ACHN (cell line): ENCODE measurements around the gene ZNF786.
"Not testable (repeated sequence)": the region's sequence is repeated elsewhere in the genome, so short reads cannot be mapped to it uniquely, and the experiment has no call there.

Source experiments
- DNase-seq: peaks from one replicate; pipeline ENCODE4 v3.0.0-alpha.2; 2015
- in situ Hi-C: cut with HindIII; loops from 2 replicates; pipeline ENCODE4 v1.10.0; 2017; ENCODE audit warnings: low sequenced_read_pairs, low pct_ligation_motif_present, low pct_unique_long_range_greater_than_20kb

ZNF786 gene

GRCh38 chr7:149090397-149091195 is at the start of gene ZNF786:
TSS of gene ZNF786 (minus strand) at chr7:149090718. CDS start at chr7:149090640, 78 bp downstream.
- in situ Hi-C loops, result no loop called here

GRCh38 chr7:149136118-149136517 is 45.6 kb upstream of the ZNF786 start:
- in situ Hi-C loops, result no loop called here
- no peak for DNase-seq

More at GRCh38 chr7:149090397-149091195, at the start of gene ZNF786:
- peak; percentile 95 for DNase-seq

- in situ Hi-C loops, result no loop called here
- no peak for DNase-seq
These were observed 42.7 kb upstream of the ZNF786 start for GRCh38 chr7:149133028-149133710.

- in situ Hi-C loops, result no loop called here
- no peak for DNase-seq
These were observed 40.2 kb upstream of the ZNF786 start for GRCh38 chr7:149130572-149131198.

GRCh38 chr7:149126662-149127266 is 36.2 kb upstream of the ZNF786 start:
- in situ Hi-C loops, result no loop called here
- peak; percentile 48 for DNase-seq

GRCh38 chr7:149125863-149126661 is 35.5 kb upstream of the ZNF786 start, which contains the start of gene ZNF425:
TSS of gene ZNF425 (minus strand) at chr7:149126324. CDS start at chr7:149126213, 111 bp downstream.
- DNase-seq, result peak; percentile 98
- in situ Hi-C loops, result no loop called here

GRCh38 chr7:149125189-149125862 is 34.8 kb upstream of the ZNF786 start:
- peak; percentile 26 for DNase-seq
- in situ Hi-C loops, result no loop called here

- in situ Hi-C loops, result no loop called here
- DNase-seq, result no peak
These were observed 19.5 kb upstream of the ZNF786 start for GRCh38 chr7:149109969-149110368.

GRCh38 chr7:149104749-149105148 is 14.2 kb upstream of the ZNF786 start:
- DNase-seq, result no peak
- in situ Hi-C loops, result no loop called here

- no peak for DNase-seq
- in situ Hi-C loops, result no loop called here
These were observed 13.7 kb upstream of the ZNF786 start for GRCh38 chr7:149104214-149104613.

- no peak for DNase-seq
- in situ Hi-C loops, result no loop called here
These were observed 12.9 kb upstream of the ZNF786 start for GRCh38 chr7:149103424-149103823.

GRCh38 chr7:149102666-149103065 is 12.1 kb upstream of the ZNF786 start:
- no peak for DNase-seq
- in situ Hi-C loops, result no loop called here

- in situ Hi-C loops, result no loop called here
- DNase-seq, result no peak
These were observed 10.3 kb upstream of the ZNF786 start for GRCh38 chr7:149100821-149101220.

- no peak for DNase-seq
- in situ Hi-C loops, result no loop called here
These were observed 8.5 kb upstream of the ZNF786 start for GRCh38 chr7:149099058-149099457.

- in situ Hi-C loops, result no loop called here
- peak; percentile 13 for DNase-seq
These were observed 6.6 kb upstream of the ZNF786 start for GRCh38 chr7:149097088-149097487.

- no peak for DNase-seq
- in situ Hi-C loops, result no loop called here
These were observed 2.7 kb upstream of the ZNF786 start for GRCh38 chr7:149093228-149093627.

GRCh38 chr7:149092244-149092643 is 1.7 kb upstream of the ZNF786 start:
- DNase-seq, in situ Hi-C loops: not testable (repeated sequence)

- in situ Hi-C loops, result no loop called here
- DNase-seq, result no peak
These were observed 3.1 kb downstream of the ZNF786 start for GRCh38 chr7:149087376-149087775.
